T-helper 2 cell (primary cell): ENCODE results near the gene TSC1.

Experiments used
- DNase-seq, 5 experiments: peaks; one replicate each; pipeline versions ENCODE4 v3.0.0 to v3.0.0-alpha.2; 2012 to 2022

The TSC1 gene

GRCh38 chr9:132886334-132886725 lies 58.1 kb downstream of the TSC1 start:
- no peak for DNase-seq

- no peak for DNase-seq
Observed at GRCh38 chr9:132885720-132886333, 58.6 kb downstream of the TSC1 start.

- DNase-seq = no peak
Observed at GRCh38 chr9:132883349-132884294, 60.8 kb downstream of the TSC1 start.

- no peak for DNase-seq
Observed at GRCh38 chr9:132882616-132883015, 61.8 kb downstream of the TSC1 start.

- DNase-seq = no peak
Observed at GRCh38 chr9:132881826-132882225, 62.6 kb downstream of the TSC1 start.

GRCh38 chr9:132880324-132880661 lies 64.1 kb downstream of the TSC1 start:
- DNase-seq = no peak

GRCh38 chr9:132879457-132880323 lies 64.7 kb downstream of the TSC1 start:
- no peak for DNase-seq

- DNase-seq = peak in 2 of 5 experiments; percentile 11 to 18
Observed at GRCh38 chr9:132878695-132879456, 65.5 kb downstream of the TSC1 start, which contains the start of gene SPACA9. SPACA9 (plus strand) TSS chr9:132878898; CDS start chr9:132883948, 5,050 bp downstream.

- peak; percentile 61 to 81 (median 66) for DNase-seq
Observed at GRCh38 chr9:132877824-132878694, 66.4 kb downstream of the TSC1 start, which contains the start of gene AK8. AK8 (minus strand) TSS chr9:132878284; CDS start chr9:132878255, 29 bp downstream.

- no peak for DNase-seq
Observed at GRCh38 chr9:132877458-132877823, 67.0 kb downstream of the TSC1 start.

- DNase-seq = no peak
Observed at GRCh38 chr9:132876849-132877248, 67.6 kb downstream of the TSC1 start.

GRCh38 chr9:132875159-132875558 lies 69.3 kb downstream of the TSC1 start:
- no peak for DNase-seq

- peak in 1 of 5 experiments; percentile 34 for DNase-seq
Observed at GRCh38 chr9:132873403-132873802, 71.0 kb downstream of the TSC1 start.

- DNase-seq = no peak
Observed at GRCh38 chr9:132869266-132869665, 75.2 kb downstream of the TSC1 start.

GRCh38 chr9:132866898-132867297 lies 77.5 kb downstream of the TSC1 start:
- DNase-seq = no peak

- no peak for DNase-seq
Observed at GRCh38 chr9:132864691-132865090, 79.7 kb downstream of the TSC1 start.

GRCh38 chr9:132864277-132864676 lies 80.1 kb downstream of the TSC1 start:
- no peak for DNase-seq

- DNase-seq = no peak
Observed at GRCh38 chr9:132863096-132863495, 81.3 kb downstream of the TSC1 start.

- DNase-seq = no peak
Observed at GRCh38 chr9:132862533-132862932, 81.9 kb downstream of the TSC1 start.

GRCh38 chr9:132861666-132862065 lies 82.8 kb downstream of the TSC1 start:
- DNase-seq = no peak

GRCh38 chr9:132858751-132859150 lies 85.7 kb downstream of the TSC1 start:
- DNase-seq = no peak
